DMS 273 (cell line): ENCODE results near the gene UVRAG.
A peak's percentile ranks its signal among the peaks of the same experiment; 100 is the strongest.

Source experiments
- DNase-seq: peaks from one replicate; lab custom pipeline; 2025; ENCODE audit not compliant: unreplicated experiment; lab: John Stamatoyannopoulos, UW

UVRAG gene

GRCh38 chr11:76177250-76177686 is 362.3 kb downstream of the UVRAG start:
- no peak for DNase-seq

GRCh38 chr11:76179147-76179546 is 364.1 kb downstream of the UVRAG start:
- no peak for DNase-seq

- DNase-seq = no peak
Observed at GRCh38 chr11:76181371-76181770, 366.4 kb downstream of the UVRAG start.

- peak; percentile 62 for DNase-seq
Observed at GRCh38 chr11:76184551-76184993, 369.6 kb downstream of the UVRAG start.

- DNase-seq = no peak
Observed at GRCh38 chr11:76185511-76185910, 370.5 kb downstream of the UVRAG start.

GRCh38 chr11:76185931-76186401 is 371.0 kb downstream of the UVRAG start:
- peak; percentile 51 for DNase-seq

- DNase-seq = peak; percentile 68
Observed at GRCh38 chr11:76186776-76187279, 371.8 kb downstream of the UVRAG start.

GRCh38 chr11:76188873-76189272 is 373.9 kb downstream of the UVRAG start:
- DNase-seq = peak; percentile 30

GRCh38 chr11:76189682-76190081 is 374.7 kb downstream of the UVRAG start:
- no peak for DNase-seq

GRCh38 chr11:76190376-76190775 is 375.4 kb downstream of the UVRAG start:
- DNase-seq = no peak
